GM12878 (cell line): ENCODE results near the gene KIF21B. TPM values are rescaled to one million over a fixed set of nuclear protein-coding genes. Genes with fewer than 3 reads are reported as not detected.
A peak's percentile ranks its signal among the peaks of the same experiment; 100 is the strongest.

ENCODE experiments used
- BHLHE40 ChIP-seq, 2 experiments: fragments of 450-650 bp in 1 of 2; IDR thresholded peaks; 2 replicates each; pipeline ENCODE4 v1.6.1; 2011 to 2017; ENCODE audit warnings: low read depth in 2 of 2, borderline replicate concordance in 1 of 2, improper control_type of control experiment in 1 of 2, low read length in 1 of 2, mild to moderate bottlenecking in 1 of 2
- EGR1 ChIP-seq, 2 experiments: IDR thresholded peaks; 1 replicate in 1 of 2; 2 replicates in 1 of 2; pipeline ENCODE4 v1.6.1; 2011 to 2012; ENCODE audit warnings: low read depth in 2 of 2, low read length in 2 of 2, borderline replicate concordance in 1 of 2, mild to moderate bottlenecking in 1 of 2, moderate library complexity in 1 of 2
- HDAC6 ChIP-seq: fragments of 200-600 bp; sonication (generic); IDR thresholded peaks from one replicate; pipeline ENCODE4 v1.8.0; 2017; ENCODE audit warnings: antibody characterized with exemption; ENCODE audit not compliant: unreplicated experiment
- IKZF1 ChIP-seq: fragments of 450-650 bp; conservative IDR thresholded peaks from 2 replicates; pipeline ENCODE4 v1.6.1; 2017; ENCODE audit warnings: antibody characterized with exemption, mild to moderate bottlenecking
- IKZF2 ChIP-seq, 2 experiments: fragments of 450-650 bp; IDR thresholded peaks; 2 replicates each; pipeline ENCODE4 v1.6.1; 2017; ENCODE audit warnings: mild to moderate bottlenecking in 2 of 2, moderate library complexity in 2 of 2
- IRF4 ChIP-seq: IDR thresholded peaks from 2 replicates; pipeline ENCODE4 v1.6.1; 2011; ENCODE audit warnings: low read depth, low read length
- KDM1A ChIP-seq: fragments of 200-600 bp; sonication (generic); IDR thresholded peaks from 2 replicates; pipeline ENCODE4 v1.6.1; 2016; ENCODE audit warnings: borderline replicate concordance
- NR2F1 ChIP-seq: fragments of 450-650 bp; conservative IDR thresholded peaks from 2 replicates; pipeline ENCODE4 v1.6.1; 2017; ENCODE audit warnings: mild to moderate bottlenecking
- RAD21 ChIP-seq: IDR thresholded peaks from 2 replicates; pipeline ENCODE4 v1.6.1; 2011; ENCODE audit warnings: mild to moderate bottlenecking, low read depth, low read length, moderate library complexity; ENCODE audit not compliant: insufficient read depth
- RB1 ChIP-seq: fragments of 450-650 bp; formaldehyde crosslinking; IDR thresholded peaks from 2 replicates; pipeline ENCODE4 v1.6.1; 2017; ENCODE audit warnings: mild to moderate bottlenecking, borderline replicate concordance
- SMAD5 ChIP-seq: IDR thresholded peaks from 2 replicates; pipeline ENCODE4 v1.6.1; 2016; ENCODE audit warnings: antibody characterized with exemption, low read depth
- SMC3 ChIP-seq: IDR thresholded peaks from 2 replicates; pipeline ENCODE4 v1.6.1; 2011; ENCODE audit warnings: low read length, improper control_type of control experiment, borderline replicate concordance
- STAT3 ChIP-seq: IDR thresholded peaks from 2 replicates; pipeline ENCODE4 v1.6.1; 2011; ENCODE audit warnings: low read depth, low read length, improper control_type of control experiment
- ZNF274 ChIP-seq: IDR thresholded peaks from one replicate; pipeline ENCODE4 v1.8.0; 2011; ENCODE audit not compliant: insufficient read length, insufficient read depth
- polyA plus RNA-seq, 11 experiments: library from polyadenylated mRNA; depleted of rRNA in 4 of 11; unstranded in 6 of 11; stranded (reverse) in 5 of 11; fragments of >200 nt; fragmentation: Nextera tagmentation in 4 of 11; fragmentation: Illumina TruSeq in 1 of 11; extraction: Ambion mirVana in 4 of 11; extraction: Trizol in 1 of 11; gene quantifications; 1 replicate in 1 of 11; 2 replicates in 10 of 11; pipeline versions ENCODE4 v1.2.1 to v1.2.3, GENCODE V29; 2011 to 2016; ENCODE audit warnings: inconsistent platforms in 2 of 11, missing spikeins in 2 of 11, low read depth in 1 of 11
- total RNA-seq, 4 experiments: library from RNA; depleted of rRNA in 3 of 4; stranded (reverse); fragments of >200 nt in 3 of 4; fragmentation: Illumina TruSeq in 1 of 4; extraction: Trizol in 1 of 4; gene quantifications; 2 replicates each; pipeline versions ENCODE4 v1.2.1 to v1.2.3, GENCODE V29; 2013 to 2021
- TF ChIP-seq, protein P1 (sequence below): IDR thresholded peaks from 2 replicates; pipeline ENCODE4 v1.6.1; 2012; ENCODE audit warnings: low read depth, low read length, improper control_type of control experiment
- TF ChIP-seq, protein P2 (sequence below): fragments of 450-650 bp; IDR thresholded peaks from 2 replicates; pipeline ENCODE4 v1.6.1; 2016; ENCODE audit warnings: mild to moderate bottlenecking, moderate library complexity, borderline replicate concordance
- TF ChIP-seq, protein P3 (sequence below): fragments of 450-650 bp; IDR thresholded peaks from 2 replicates; pipeline ENCODE4 v1.6.1; 2016; ENCODE audit warnings: mild to moderate bottlenecking
- TF ChIP-seq, protein P4 (sequence below): fragments of 450-650 bp; formaldehyde crosslinking; IDR thresholded peaks from 2 replicates; pipeline ENCODE4 v1.4.0; 2020; ENCODE audit warnings: mild to moderate bottlenecking, moderate library complexity
- TF ChIP-seq, protein P5 (sequence below): fragments of 450-650 bp; IDR thresholded peaks from 2 replicates; pipeline ENCODE4 v1.6.1; 2014; ENCODE audit warnings: mild to moderate bottlenecking

KIF21B gene
- total and polyA plus RNA-seq, 10 of the 15 experiments (the other 5 are each of a cell fraction or from before 2014, with no cell fraction given), result 2.3 to 47.7 (median 12.6) TPM

DNA sequence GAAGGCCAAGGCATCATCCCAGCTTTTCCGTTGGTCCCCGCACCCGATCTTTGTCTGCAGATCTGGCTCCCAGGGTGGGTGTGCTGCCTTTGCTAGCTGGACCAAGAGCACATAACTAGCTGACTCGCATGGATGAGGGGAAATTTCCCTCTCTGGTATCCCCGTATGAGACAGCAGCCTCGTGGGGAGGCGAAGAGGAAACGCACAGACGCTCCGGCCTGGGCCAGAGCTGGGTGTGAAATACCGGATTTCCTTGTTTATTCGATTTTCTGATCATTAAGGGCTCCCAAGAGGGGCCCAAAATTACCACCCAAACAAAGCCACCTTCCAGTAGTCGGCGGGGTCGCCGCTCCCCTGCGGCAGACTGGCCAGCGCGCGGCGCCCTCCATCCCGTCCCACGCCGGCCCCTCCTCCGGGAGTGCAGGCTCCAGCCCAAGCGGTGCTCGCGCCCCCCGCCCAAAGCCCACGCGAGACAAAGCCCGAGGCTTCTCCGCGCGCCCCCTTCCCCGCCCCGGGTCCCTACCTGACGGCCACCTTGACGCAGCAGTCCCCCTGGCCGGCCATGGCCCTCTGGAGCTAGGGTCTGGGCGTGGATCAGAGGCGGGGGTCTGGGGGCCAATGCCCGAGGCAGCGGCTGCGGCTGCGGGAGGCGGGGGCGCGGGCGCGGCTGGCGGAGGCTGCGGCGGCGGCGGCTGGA is 546 bp downstream of the KIF21B start (continued):
- TF ChIP-seq ZNF274, result no peak
- TF ChIP-seq EGR1 (IDR thresholded peaks at IDR 0.05; ENCODE audit: borderline replicate concordance in 1 of 2, low read depth in 2 of 2, low read length in 2 of 2), result no peak; a peak in 1 of 3 replicates
- no peak; the same call in 1 of the 2 replicates for TF ChIP-seq NR2F1
- peak; percentile 26 to 46; a peak in 2 of 4 replicates for TF ChIP-seq IKZF2 (IDR thresholded peaks at IDR 0.05)
- TF ChIP-seq SMC3, result no peak
- TF ChIP-seq, protein P1, sequence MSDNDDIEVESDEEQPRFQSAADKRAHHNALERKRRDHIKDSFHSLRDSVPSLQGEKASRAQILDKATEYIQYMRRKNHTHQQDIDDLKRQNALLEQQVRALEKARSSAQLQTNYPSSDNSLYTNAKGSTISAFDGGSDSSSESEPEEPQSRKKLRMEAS, result peak; percentile 55; the same call in 1 of the 2 replicates
- TF ChIP-seq KDM1A, result no peak
- TF ChIP-seq, protein P2, sequence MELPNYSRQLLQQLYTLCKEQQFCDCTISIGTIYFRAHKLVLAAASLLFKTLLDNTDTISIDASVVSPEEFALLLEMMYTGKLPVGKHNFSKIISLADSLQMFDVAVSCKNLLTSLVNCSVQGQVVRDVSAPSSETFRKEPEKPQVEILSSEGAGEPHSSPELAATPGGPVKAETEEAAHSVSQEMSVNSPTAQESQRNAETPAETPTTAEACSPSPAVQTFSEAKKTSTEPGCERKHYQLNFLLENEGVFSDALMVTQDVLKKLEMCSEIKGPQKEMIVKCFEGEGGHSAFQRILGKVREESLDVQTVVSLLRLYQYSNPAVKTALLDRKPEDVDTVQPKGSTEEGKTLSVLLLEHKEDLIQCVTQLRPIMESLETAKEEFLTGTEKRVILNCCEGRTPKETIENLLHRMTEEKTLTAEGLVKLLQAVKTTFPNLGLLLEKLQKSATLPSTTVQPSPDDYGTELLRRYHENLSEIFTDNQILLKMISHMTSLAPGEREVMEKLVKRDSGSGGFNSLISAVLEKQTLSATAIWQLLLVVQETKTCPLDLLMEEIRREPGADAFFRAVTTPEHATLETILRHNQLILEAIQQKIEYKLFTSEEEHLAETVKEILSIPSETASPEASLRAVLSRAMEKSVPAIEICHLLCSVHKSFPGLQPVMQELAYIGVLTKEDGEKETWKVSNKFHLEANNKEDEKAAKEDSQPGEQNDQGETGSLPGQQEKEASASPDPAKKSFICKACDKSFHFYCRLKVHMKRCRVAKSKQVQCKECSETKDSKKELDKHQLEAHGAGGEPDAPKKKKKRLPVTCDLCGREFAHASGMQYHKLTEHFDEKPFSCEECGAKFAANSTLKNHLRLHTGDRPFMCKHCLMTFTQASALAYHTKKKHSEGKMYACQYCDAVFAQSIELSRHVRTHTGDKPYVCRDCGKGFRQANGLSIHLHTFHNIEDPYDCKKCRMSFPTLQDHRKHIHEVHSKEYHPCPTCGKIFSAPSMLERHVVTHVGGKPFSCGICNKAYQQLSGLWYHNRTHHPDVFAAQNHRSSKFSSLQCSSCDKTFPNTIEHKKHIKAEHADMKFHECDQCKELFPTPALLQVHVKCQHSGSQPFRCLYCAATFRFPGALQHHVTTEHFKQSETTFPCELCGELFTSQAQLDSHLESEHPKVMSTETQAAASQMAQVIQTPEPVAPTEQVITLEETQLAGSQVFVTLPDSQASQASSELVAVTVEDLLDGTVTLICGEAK, result no peak
- TF ChIP-seq RB1, result no peak
- TF ChIP-seq IKZF1, result 0 out of 2 replicates have a peak, but pooled peaks have one; percentile 37
- no peak for TF ChIP-seq SMAD5
- TF ChIP-seq, protein P3, sequence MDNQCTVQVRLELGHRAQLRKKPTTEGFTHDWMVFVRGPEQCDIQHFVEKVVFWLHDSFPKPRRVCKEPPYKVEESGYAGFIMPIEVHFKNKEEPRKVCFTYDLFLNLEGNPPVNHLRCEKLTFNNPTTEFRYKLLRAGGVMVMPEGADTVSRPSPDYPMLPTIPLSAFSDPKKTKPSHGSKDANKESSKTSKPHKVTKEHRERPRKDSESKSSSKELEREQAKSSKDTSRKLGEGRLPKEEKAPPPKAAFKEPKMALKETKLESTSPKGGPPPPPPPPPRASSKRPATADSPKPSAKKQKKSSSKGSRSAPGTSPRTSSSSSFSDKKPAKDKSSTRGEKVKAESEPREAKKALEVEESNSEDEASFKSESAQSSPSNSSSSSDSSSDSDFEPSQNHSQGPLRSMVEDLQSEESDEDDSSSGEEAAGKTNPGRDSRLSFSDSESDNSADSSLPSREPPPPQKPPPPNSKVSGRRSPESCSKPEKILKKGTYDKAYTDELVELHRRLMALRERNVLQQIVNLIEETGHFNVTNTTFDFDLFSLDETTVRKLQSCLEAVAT, result no peak
- TF ChIP-seq, protein P4, sequence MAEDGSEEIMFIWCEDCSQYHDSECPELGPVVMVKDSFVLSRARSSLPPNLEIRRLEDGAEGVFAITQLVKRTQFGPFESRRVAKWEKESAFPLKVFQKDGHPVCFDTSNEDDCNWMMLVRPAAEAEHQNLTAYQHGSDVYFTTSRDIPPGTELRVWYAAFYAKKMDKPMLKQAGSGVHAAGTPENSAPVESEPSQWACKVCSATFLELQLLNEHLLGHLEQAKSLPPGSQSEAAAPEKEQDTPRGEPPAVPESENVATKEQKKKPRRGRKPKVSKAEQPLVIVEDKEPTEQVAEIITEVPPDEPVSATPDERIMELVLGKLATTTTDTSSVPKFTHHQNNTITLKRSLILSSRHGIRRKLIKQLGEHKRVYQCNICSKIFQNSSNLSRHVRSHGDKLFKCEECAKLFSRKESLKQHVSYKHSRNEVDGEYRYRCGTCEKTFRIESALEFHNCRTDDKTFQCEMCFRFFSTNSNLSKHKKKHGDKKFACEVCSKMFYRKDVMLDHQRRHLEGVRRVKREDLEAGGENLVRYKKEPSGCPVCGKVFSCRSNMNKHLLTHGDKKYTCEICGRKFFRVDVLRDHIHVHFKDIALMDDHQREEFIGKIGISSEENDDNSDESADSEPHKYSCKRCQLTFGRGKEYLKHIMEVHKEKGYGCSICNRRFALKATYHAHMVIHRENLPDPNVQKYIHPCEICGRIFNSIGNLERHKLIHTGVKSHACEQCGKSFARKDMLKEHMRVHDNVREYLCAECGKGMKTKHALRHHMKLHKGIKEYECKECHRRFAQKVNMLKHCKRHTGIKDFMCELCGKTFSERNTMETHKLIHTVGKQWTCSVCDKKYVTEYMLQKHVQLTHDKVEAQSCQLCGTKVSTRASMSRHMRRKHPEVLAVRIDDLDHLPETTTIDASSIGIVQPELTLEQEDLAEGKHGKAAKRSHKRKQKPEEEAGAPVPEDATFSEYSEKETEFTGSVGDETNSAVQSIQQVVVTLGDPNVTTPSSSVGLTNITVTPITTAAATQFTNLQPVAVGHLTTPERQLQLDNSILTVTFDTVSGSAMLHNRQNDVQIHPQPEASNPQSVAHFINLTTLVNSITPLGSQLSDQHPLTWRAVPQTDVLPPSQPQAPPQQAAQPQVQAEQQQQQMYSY, result no peak
- TF ChIP-seq, protein P5, sequence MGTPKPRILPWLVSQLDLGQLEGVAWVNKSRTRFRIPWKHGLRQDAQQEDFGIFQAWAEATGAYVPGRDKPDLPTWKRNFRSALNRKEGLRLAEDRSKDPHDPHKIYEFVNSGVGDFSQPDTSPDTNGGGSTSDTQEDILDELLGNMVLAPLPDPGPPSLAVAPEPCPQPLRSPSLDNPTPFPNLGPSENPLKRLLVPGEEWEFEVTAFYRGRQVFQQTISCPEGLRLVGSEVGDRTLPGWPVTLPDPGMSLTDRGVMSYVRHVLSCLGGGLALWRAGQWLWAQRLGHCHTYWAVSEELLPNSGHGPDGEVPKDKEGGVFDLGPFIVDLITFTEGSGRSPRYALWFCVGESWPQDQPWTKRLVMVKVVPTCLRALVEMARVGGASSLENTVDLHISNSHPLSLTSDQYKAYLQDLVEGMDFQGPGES, result no peak
- no peak for TF ChIP-seq RAD21
- no peak for TF ChIP-seq BHLHE40 (IDR thresholded peaks at IDR 0.05; ENCODE audit: borderline replicate concordance in 1 of 2, low read depth in 2 of 2, low read length in 1 of 2)
- no peak for TF ChIP-seq IRF4
- no peak for TF ChIP-seq STAT3
- no peak for TF ChIP-seq HDAC6
